Neural progenitor cell (in vitro differentiated cells): ENCODE measurements around the gene ZMYM4.
"Not testable (repeated sequence)": the region's sequence is repeated elsewhere in the genome, so short reads cannot be mapped to it uniquely, and the experiment has no call there.

ENCODE experiments used
- EZH2 ChIP-seq: fragments of 200-600 bp; sonication (generic); IDR thresholded peaks from 2 replicates; pipeline ENCODE4 v1.6.1; 2017; ENCODE audit warnings: antibody characterized with exemption, mild to moderate bottlenecking, moderate library complexity
- TF ChIP-seq, protein P1 (sequence below): fragments of 200-600 bp; sonication (generic); IDR thresholded peaks from 2 replicates; pipeline ENCODE4 v1.5.1; 2017; ENCODE audit warnings: antibody characterized with exemption, mild to moderate bottlenecking

DNA sequence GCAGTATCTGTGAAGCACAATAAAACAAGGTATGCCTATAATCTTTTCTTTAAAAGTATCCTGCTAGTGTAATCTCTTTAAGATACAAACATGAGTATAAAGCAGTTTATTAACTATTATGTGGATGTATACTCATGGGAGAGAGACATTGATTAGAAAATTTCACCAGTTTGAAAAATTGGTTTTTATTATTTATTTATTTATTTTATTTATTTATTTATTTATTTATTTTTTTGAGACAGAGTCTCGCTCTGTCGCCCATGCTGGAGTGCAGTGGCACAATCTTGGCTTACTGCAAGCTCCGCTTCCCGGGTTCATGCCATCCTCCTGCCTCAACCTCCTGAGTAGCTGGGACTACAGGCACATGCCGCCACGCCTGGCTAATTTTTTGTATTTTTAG, 111.6 kb downstream of the ZMYM4 start:
- TF ChIP-seq, protein P1, sequence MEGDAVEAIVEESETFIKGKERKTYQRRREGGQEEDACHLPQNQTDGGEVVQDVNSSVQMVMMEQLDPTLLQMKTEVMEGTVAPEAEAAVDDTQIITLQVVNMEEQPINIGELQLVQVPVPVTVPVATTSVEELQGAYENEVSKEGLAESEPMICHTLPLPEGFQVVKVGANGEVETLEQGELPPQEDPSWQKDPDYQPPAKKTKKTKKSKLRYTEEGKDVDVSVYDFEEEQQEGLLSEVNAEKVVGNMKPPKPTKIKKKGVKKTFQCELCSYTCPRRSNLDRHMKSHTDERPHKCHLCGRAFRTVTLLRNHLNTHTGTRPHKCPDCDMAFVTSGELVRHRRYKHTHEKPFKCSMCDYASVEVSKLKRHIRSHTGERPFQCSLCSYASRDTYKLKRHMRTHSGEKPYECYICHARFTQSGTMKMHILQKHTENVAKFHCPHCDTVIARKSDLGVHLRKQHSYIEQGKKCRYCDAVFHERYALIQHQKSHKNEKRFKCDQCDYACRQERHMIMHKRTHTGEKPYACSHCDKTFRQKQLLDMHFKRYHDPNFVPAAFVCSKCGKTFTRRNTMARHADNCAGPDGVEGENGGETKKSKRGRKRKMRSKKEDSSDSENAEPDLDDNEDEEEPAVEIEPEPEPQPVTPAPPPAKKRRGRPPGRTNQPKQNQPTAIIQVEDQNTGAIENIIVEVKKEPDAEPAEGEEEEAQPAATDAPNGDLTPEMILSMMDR = not testable (repeated sequence)
- TF ChIP-seq EZH2 = not testable (repeated sequence)
